Iris pigment epithelial cell (primary cell): ENCODE data around the gene GSN.

Experiments used
- DNase-seq: peaks from one replicate; pipeline ENCODE4 v3.0.0-alpha.2; 2011; ENCODE audit warnings: low read depth

GSN gene

DNA sequence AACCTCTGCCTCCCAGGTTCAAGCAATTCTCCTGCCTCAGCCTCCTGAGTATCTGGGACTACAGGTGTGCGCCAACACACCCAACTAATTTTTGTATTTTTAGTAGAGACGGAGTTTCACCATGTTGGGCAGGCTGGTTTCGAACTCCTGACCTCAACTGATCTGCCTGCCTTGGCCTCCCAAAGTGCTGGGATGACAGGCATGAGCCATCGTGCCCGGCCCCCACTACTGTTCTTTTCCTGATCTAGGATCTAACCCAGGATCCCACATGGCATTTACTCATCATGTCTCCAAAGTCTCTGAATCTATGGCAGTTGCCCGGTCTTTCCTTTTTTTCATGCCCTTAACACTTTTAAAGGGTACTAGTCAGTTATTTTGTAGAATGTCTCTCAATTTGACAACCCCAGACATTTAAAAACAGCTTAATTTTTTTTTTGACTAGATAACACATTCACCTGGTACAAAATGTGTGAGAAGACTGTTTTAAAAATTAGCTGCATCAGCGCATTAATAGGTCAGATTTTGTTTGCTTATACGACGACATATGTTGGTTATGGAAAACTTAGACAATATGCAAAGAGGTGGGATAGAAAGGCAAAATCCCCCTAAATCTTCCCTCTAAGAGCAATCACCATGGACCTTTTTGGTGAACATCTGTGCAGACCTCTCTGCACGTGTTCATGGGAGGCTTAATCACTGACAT lies 55.6 kb downstream of the GSN start:
- DNase-seq = no peak

DNA sequence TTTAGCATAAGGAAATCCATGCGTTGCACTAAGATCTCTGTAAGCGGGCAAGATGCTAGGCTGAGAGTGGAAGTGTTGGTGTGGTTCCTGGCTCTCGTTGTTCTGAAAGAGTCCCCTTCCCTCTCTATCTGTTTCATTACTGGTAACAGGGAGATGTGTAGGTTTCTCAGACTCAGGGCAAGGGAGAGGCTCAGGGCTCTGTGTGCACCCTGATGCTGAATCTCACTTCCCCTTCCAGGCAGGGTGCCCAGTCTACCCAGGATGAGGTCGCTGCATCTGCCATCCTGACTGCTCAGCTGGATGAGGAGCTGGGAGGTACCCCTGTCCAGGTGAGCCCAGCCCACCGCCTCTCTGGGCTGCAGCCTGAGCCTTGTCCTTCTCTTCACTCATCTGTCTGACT lies 56.4 kb downstream of the GSN start:
- no peak for DNase-seq

DNA sequence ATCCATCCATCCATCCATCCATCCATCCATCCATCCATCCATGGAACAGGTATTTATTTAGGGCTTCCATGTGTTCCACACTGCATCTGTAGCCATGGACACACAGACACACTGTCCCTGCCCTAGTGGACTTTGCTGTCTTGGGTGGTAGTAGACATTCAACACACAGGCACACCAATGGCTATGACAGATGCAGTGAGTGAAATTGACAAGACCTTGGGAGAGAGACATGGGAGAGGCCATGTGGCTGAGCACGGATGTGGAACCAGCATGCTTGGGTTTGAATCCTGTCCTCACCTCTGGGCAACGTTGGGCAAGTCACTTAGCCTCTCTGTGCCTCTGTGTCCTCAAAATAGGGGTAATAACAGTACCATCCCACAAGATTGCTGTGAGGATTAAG lies 56.8 kb downstream of the GSN start:
- no peak for DNase-seq

DNA sequence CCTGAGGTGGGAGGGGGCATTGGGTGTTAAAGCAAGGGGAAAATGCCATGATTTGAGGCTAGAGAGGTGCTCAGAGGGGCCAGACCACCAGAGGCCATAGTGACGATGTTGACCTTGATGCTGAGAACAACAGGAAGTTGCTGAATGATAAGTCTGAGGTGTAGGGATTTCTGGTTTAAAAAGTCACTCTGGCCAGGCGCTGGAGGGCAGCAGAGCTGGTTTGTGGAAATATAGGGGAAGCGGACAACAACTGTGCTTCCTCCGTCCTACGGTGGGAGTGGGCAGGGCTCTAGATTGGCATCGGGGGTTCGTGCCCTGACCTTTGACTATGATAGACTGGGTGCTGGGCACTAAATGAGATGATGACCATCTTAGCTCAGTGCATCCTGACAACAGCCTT lies 57.4 kb downstream of the GSN start:
- DNase-seq = no peak

DNA sequence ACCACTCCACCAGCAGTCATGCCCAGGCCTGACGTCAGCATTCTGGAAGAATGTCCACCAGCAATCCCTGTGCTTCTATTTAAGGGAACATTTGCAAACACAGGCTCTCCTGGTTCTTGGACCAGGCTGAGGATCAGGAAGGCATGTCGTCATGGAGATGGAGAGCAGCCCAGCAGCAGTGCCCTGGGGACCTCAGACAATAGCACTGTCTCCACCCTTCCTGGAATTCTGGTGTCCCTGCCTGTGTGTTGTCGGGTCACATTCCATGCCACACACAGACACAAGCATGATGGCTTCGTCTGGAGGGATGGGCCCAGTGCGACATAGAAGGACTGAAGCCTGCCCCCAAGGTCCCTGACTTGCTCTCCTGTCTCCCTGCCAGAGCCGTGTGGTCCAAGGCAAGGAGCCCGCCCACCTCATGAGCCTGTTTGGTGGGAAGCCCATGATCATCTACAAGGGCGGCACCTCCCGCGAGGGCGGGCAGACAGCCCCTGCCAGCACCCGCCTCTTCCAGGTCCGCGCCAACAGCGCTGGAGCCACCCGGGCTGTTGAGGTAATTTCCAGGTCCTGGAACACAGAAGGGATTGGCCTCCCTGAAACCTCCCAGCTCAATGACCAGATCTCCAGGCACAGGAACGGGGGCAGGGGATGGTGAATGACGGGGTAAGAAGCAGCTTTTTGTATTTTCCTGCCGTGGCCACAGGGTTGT lies 58.3 kb downstream of the GSN start:
- DNase-seq = peak; percentile 26

DNA sequence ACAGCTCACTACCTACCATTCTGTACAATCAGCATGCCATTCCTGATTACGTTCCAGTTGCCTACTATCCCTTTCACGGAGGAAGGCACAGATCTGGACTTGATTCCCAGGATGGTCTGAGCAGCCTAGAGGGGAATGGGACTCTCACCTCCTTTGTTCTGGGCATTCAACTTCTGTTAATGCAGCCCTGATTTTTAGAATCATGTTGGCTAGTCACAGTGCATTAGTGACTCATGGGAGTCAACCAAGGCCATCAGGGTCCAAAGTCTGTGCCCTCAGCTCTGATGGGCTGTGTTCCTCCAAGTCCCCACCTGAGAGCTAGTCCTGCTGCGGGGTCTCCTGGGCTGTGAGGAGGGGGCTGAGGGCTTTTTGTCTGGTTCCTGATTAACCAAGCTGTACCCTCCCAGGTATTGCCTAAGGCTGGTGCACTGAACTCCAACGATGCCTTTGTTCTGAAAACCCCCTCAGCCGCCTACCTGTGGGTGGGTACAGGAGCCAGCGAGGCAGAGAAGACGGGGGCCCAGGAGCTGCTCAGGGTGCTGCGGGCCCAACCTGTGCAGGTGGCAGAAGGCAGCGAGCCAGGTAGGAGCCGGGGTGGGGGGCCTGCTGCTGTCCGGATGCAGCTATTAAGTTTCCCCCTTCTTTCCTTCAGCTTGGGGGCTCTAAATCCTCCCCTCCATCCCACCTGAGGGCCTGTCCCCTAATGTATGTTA lies 59.1 kb downstream of the GSN start:
- DNase-seq = no peak

DNA sequence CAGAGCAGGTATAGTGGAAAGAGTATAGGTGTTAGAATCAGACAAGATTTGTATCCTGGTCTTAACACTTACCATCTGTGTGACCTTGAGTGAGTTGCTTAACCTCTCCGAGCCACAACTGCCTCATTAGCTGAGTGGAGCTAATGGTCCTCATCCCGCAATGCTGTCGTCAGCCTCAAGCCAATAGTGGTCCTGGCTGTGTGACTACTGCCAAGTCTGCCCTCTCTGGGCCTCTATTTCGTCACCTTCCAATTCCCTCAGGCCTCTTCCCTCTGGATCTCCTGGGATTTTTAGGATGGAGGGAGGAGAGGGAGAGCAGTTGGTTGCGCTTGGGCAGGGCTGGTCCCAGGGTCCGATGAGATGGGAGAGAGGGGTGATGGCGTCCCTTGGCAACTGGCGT lies 60.5 kb downstream of the GSN start:
- no peak for DNase-seq

DNA sequence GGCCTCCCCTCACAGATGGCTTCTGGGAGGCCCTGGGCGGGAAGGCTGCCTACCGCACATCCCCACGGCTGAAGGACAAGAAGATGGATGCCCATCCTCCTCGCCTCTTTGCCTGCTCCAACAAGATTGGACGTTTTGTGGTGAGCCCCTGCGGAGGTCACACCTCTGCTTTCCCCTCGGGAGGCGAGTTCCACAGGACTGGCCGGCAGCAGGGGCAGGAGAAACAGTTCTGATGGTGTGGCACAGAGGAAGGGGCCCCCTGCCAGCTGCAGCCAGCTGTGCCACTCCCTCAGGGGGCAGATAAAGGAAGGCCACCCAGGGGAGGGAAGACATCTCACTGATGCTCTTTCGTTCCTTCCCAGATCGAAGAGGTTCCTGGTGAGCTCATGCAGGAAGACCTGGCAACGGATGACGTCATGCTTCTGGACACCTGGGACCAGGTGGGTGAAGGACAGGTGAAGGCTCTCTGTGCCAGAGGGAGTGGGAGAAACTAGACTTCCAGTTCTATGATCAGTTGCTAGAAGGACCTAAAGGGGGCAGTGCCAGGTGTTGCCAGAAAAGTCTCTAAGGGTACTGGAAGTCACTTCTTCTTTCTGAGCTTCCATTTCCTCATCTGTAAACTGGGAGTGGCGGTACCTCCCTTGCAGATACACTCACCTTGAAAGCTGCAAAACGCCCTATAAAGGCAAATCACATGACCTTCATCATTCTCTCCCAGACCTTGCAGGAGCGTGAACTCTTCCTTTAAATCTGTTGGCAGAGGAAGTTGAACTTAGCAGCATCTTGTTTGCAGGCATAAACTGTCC lies 61.1 kb downstream of the GSN start:
- DNase-seq = no peak

DNA sequence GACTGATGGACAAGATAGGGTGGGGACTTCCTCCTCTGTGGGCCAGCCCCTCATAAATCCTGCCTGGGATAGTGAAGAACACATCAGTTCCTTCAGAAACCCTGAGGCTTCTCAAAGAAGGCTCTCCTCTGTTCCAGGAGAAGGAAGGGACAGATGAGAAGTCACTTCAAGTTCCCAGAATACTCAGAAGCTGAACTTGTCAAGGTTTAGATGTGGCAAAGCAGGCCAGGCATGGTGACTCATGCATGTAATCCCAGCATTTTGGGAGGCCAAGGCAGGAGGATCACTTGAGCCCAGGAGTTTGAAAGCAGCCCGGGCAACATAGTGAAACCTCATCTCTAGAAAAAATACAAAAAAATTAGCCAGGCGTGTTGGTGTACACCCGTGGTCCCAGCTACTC lies 63.6 kb downstream of the GSN start:
- DNase-seq = peak; percentile 14

DNA sequence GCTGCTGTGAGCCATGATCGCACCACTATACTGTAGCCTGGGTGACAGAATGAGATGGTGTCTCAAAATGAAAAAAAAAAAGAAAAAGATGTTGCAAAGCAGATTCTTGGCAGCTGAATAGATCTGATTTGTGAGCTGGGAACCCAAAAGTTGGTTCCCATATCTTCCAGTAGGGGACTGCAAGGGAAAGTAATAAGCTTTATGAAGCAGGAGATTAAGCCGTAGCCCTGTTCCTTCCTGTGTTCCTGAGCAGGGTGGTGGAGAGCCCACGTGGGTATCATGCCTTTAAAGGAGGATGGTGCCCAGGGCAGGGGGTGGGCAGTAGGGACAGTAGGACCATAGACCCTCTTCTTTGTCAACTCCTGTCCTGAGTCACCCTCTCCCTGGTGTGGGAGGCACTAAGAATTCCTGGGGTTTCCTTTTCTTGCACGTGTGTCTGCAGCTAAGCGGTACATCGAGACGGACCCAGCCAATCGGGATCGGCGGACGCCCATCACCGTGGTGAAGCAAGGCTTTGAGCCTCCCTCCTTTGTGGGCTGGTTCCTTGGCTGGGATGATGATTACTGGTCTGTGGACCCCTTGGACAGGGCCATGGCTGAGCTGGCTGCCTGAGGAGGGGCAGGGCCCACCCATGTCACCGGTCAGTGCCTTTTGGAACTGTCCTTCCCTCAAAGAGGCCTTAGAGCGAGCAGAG lies 64.2 kb downstream of the GSN start:
- peak; percentile 81 for DNase-seq

DNA sequence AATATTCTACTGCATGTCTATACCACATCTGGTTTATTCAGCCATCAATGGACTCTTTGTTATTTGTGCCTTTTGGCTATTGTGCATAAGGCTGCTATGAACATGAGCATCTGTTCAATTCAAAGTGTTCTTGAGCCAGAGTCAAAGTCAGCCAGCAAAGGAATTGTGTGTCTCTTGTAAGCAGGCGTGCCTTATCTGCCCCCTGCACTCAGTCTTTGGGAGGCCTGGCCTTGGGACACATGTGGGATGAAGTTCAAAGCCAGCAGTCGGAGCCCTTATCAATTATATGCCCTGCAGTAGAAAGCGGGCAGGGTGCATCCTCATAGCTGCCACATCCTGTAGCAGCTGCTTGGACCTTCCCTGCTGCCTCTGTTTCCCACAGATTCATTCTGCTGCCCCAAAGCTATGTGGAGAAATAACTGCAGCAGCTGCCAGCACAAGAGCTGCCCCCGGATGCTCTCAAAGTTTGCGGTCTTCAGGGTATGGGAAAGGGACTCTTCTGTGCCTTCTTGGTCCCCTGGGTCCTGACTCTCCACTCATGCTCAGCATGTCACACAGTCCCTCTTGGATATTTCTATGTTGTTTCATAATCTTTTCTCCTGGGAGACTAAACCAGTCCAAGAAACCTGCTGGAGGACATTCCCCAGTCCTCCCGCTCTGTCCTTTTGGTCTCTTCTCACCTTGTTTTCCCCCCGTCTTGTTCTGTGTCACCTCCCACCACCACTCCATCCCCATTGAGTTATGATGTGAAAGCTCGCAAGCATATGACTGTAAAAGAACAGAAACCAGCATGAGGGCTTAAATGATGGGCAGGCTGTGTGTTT lies 66.2 kb downstream of the GSN start:
- no peak for DNase-seq

DNA sequence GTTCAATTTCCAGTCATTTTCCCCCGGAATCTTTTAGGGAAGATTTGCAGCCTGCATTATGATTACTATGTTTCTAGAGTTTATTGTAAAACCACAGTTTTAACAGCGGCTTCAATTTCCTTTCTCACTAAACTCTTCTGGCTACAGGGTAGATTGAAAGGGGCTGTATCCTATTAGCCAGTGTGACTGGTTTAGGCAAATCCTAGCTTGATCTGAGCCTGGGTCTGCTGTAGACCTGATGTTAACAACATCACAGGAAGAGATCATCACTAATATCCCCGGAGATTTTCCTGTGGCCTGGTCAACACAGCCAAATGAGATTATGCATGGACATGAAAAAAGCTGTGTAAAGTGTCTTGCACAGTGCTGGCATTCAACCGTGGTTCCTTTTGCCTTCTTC lies 68.7 kb downstream of the GSN start:
- DNase-seq = no peak

DNA sequence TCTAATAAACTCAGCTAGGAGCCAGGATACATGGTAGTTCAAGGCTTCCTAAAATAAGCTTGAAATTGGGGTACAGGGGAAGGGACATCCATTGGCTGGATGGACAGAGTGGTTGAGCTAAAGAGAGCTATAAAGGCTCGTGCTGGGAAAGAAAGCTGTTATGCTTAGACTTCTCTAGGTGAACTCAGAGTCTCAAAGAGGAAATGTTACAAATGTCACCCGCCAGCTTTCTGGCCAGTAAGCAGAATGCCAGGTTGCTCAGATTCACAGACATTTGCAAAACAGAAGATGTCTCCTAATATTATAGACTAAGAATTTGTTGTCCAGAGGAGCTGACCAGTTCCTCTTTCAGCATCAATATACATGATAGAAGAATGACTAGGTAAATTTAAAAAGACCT lies 71.5 kb downstream of the GSN start:
- DNase-seq = no peak

DNA sequence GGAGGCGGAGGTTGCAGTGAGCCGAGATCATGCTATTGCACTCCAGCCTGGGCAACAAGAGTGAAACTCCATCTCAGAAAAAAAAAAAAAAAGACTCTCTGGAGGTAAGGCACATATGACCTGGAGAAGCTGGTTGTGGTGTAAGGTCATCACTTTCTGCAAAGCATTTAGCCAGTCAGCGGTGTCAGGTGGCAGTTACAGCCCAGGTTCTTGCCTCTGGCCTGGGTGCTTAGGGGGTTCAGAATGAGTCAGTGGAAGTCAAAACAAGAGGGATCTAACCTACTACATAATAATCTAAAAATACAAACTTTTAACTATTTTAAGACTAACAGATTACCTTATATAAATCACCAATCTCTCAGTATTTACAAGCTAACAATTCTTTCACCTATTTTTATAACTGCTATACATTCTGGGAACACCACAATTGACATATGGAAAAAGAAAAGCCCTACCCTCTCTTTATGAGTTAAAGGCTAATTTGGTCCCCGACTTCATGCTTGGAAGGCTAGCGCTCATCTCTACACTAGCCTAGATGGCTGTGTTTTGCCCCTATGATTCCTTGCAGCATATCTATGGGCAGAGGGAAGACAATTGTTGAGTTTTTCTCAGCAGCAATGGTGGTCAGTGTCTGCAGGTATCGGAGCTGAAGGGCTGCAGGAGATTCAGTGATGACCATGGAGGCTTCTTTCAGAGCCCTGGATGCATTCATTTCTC lies 72.9 kb downstream of the GSN start:
- DNase-seq = peak; percentile 54

DNA sequence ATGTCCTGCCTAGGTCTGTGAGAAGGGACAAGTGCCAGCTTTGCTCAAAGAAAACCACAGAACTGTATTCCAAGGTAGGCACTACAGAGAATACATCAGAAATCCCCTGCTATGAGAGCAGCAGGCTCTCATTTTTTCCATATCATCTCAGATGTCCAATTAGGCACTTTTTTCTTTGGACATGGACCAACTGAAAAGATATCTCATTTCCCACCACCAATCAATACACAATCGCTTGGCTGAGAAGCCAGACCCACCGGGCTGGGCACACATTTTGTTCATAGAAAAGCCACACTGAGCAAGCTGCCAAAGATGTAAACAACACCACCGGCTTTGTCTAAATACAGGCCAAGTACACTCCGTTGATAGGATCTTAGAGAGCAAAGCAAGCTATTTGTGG lies 76.2 kb downstream of the GSN start:
- DNase-seq = no peak

DNA sequence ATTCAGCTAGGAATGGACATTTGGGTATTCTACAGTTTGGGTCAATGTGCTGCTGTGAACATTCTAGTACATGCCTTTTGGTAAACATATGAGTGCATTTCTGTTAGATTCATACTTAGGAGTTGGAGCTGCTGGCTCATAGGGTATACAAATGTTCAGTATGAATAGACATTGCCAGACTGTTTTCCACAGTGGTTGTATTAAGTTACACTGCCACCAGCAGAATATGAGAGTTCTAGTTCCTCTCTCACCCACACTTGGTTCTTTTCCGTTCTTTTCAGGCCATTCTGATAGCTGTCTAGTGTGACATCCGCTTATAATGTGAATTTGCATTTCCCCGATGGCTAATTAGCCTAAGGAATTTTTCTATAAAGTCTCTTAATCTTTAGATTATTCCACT lies 77.1 kb downstream of the GSN start:
- DNase-seq = no peak

DNA sequence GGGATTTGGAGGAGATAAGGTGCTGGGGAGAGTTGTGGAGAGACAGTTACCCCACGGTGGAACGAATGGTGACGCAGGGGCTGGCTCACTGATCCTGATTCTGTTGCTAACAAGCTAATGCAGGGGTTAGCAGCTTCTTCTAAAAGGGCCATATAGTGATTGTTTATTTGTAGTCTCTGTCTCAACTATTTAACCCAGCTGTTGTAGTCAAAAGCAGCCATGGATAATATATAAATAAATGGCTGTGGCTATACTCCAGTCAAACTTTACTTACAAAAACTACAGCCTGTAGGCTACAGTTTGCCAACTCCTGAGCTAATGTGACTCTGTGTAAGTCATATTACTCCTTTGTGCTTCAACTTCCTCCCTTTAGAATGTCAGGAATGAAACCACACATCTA lies 80.3 kb downstream of the GSN start:
- DNase-seq = no peak

DNA sequence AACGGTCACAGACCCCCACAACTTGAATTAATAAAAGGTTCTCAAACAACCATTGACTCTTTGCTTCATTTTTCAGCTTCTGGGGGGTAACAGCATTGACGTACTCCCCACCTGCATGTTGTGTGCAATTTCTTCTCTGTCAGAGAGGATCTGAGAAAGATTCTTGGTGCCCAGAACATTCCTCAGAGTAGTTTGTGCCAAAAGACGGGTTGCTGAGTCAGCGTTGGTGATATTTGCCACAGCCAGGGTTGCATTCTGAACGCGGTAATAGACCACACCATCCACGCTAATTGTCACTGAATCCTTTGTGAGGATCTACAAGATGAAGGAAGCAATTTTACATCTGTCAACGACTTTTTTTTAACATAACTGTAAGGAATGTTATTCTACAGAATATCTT lies 81.0 kb downstream of the GSN start:
- DNase-seq = no peak

DNA sequence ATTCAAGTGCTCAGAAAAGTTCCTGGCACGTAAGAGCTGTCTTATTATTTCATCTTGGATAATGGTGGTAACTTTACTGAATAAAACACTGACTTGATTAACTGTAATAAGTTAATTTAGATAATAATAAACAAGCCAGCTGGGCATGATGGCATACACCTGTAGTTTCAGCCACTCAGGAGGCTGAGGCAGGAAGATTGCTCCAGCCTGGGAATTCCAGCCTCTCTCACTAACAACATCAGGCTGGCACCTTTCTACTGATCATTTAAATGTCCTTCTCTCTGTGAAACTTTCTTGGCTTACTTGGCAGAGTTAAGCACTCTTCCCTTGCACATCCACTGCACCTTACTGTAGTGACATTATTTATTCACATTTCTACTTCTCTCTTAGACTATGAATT lies 82.1 kb downstream of the GSN start:
- no peak for DNase-seq

DNA sequence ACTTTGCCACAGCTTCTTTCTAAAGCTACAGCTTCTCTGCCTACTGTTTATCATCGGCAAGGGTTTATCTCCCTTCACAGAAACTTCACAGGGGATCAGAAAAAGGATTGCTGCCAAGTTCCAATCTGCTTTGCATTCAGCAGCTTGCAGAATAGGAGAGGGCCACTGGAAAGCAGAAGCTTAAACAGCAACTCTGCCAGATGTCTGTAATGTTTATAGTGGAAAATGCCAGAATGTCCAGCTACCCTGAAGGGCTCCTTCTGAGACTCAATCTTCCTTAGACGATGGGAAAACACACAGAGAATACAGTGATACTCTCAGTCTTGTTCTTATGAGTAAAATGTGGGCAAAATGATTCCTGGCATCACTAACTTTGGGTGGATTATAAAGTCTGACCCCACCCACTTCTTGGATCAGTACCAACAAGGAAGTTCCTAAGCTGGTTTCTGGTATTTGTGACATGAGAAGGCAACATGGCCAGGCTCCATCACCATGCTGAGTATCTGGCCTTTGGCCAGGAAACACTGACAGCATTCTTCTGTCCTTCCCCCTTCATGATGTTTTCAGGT lies 83.1 kb downstream of the GSN start:
- peak; percentile 92 for DNase-seq
